ENCODE results near the gene PCDHGB4. TPM values are rescaled to one million over a fixed set of nuclear protein-coding genes. Genes with fewer than 3 reads are reported as not detected.

The PCDHGB4 gene
- total and polyA plus RNA-seq, 10 donors: 0.02 to 3.9 (median 2.6) TPM

GRCh38 chr5:141349917-141350619, 37.4 kb upstream of the PCDHGB4 start, which contains the start of gene PCDHGB1:
Gene PCDHGB1, plus strand, starts transcription at chr5:141350099. Its CDS starts 162 bp downstream, at chr5:141350261.
- no peak for DNase-seq
- Histone ChIP-seq H3K27me3 (replicated peaks in 1 of 7) (peaks cover 0 to 95% (median 21%) of the 10 kb centered on the region in 7 donors), H3K9me3 (peaks cover 0 to 98% (median 83%) of the 10 kb centered on the region in 8 donors), H3K4me3 (peak within 1 kb of the TSS in 2 of 8 donors; percentile 2 to 49), H3K4me1 (no peaks in the 10 kb centered on the region), H3K36me3 (no peaks in the 10 kb centered on the region), H3K27ac (no peak within 1 kb of the TSS)
- TF ChIP-seq POLR2A (IDR thresholded peaks at IDR 0.05): no peak
- no peak for TF ChIP-seq POLR2AphosphoS5 (IDR thresholded peaks at IDR 0.05)
- TF ChIP-seq CTCF (IDR thresholded peaks at IDR 0.05 in 8 of 11, conservative IDR thresholded peaks at IDR 0.05 in 3 of 11): peak in 2 of 11 experiments; percentile 23 to 32
- WGBS, 5 donors: 20 to 33% (median 28%) methylated on average over 29 of the region's 29 CpGs
- intact Hi-C loops (cut with DNase I; ENCODE audit: low total_unique reads): no loop called here

GRCh38 chr5:141351591-141351990, 35.9 kb upstream of the PCDHGB4 start:
- H3K27me3 ChIP-seq (replicated peaks in 1 of 7): peaks cover 0 to 95% (median 23%) of the 10 kb centered on the region in 7 donors
- H3K4me3 ChIP-seq: no peak overlapping the region
- DNase-seq: no peak
- H3K9me3 ChIP-seq: peaks cover 0 to 99% (median 83%) of the 10 kb centered on the region in 8 donors
- no peak overlapping the region for H3K27ac ChIP-seq
- intact Hi-C loops (cut with DNase I; ENCODE audit: low total_unique reads): no loop called here
- H3K4me1 ChIP-seq: no peaks in the 10 kb centered on the region
- TF ChIP-seq POLR2AphosphoS5 (IDR thresholded peaks at IDR 0.05) (no peak), POLR2A (IDR thresholded peaks at IDR 0.05) (no peak), CTCF (IDR thresholded peaks at IDR 0.05 in 8 of 11, conservative IDR thresholded peaks at IDR 0.05 in 3 of 11) (no peak)
- no peaks in the 10 kb centered on the region for H3K36me3 ChIP-seq
- WGBS, 5 donors: 36 to 50% (median 45%) methylated on average over 12 to 34 of the region's 36 CpGs

GRCh38 chr5:141354900-141355469, 32.5 kb upstream of the PCDHGB4 start, which contains the start of gene PCDHGA4:
Gene PCDHGA4, plus strand, starts transcription at chr5:141355021. Its CDS starts 87 bp downstream, at chr5:141355108.
- Histone ChIP-seq H3K27me3 (replicated peaks in 1 of 7) (peaks cover 0 to 92% (median 20%) of the 10 kb centered on the region in 7 donors), H3K4me3 (peak within 1 kb of the TSS in 3 of 8 donors; percentile 11 to 54 (median 22)), H3K36me3 (no peaks in the 10 kb centered on the region), H3K9me3 (peaks cover 0 to 100% (median 85%) of the 10 kb centered on the region in 8 donors), H3K4me1 (no peaks in the 10 kb centered on the region), H3K27ac (no peak within 1 kb of the TSS)
- TF ChIP-seq POLR2A (IDR thresholded peaks at IDR 0.05) (no peak), CTCF (IDR thresholded peaks at IDR 0.05 in 8 of 11, conservative IDR thresholded peaks at IDR 0.05 in 3 of 11) (peak in 4 of 11 experiments; percentile 21 to 25 (median 24))
- WGBS, 5 donors: 17 to 28% (median 22%) methylated on average over 28 to 29 of the region's 29 CpGs
- DNase-seq: no peak
- intact Hi-C loops (cut with DNase I; ENCODE audit: low total_unique reads): no loop called here

- Histone ChIP-seq H3K4me1 (no peaks in the 10 kb centered on the region), H3K36me3 (no peaks in the 10 kb centered on the region), H3K9me3 (peaks cover 0 to 100% (median 85%) of the 10 kb centered on the region in 8 donors), H3K27ac (no peak overlapping the region), H3K27me3 (replicated peaks in 1 of 7) (peaks cover 0 to 92% (median 14%) of the 10 kb centered on the region in 7 donors), H3K4me3 (peak overlapping the region in 2 of 8 donors; percentile 22 to 54)
- intact Hi-C loops (cut with DNase I; ENCODE audit: low total_unique reads): no loop called here
- TF ChIP-seq POLR2A (IDR thresholded peaks at IDR 0.05): no peak
- no peak for TF ChIP-seq CTCF (IDR thresholded peaks at IDR 0.05 in 8 of 11, conservative IDR thresholded peaks at IDR 0.05 in 3 of 11)
- no peak for TF ChIP-seq POLR2AphosphoS5 (IDR thresholded peaks at IDR 0.05)
- 50 to 62% (median 52%) methylated on average over 24 of the region's 24 CpGs for WGBS, 5 donors
- no peak for DNase-seq
Measured at GRCh38 chr5:141355641-141356040, 31.9 kb upstream of the PCDHGB4 start.
